K562 (cell line): ENCODE data around the gene IGF1R.

Experiments
- FOXA1 ChIP-seq: fragments of 450-650 bp; IDR thresholded peaks from 2 replicates; pipeline ENCODE4 v1.6.1; 2016; ENCODE audit warnings: mild to moderate bottlenecking, borderline replicate concordance
- FOXP1 ChIP-seq: sonication (generic); formaldehyde crosslinking; IDR thresholded peaks from 2 replicates; pipeline ENCODE4 v1.8.0; 2022; ENCODE audit warnings: mild to moderate bottlenecking, missing genetic modification reagents
- MAZ ChIP-seq, 2 experiments: fragments of 450-650 bp in 1 of 2; sonication (generic) in 1 of 2; formaldehyde crosslinking; IDR thresholded peaks in 1 of 2; conservative IDR thresholded peaks in 1 of 2; 2 replicates each; pipeline versions ENCODE4 v1.4.0 to v1.5.0; 2020; ENCODE audit warnings: mild to moderate bottlenecking in 1 of 2, missing genetic modification reagents in 1 of 2
- ZNF347 ChIP-seq: fragments of 450-650 bp; formaldehyde crosslinking; IDR thresholded peaks from 2 replicates; pipeline ENCODE4 v1.4.0; 2020; ENCODE audit warnings: low read depth, mild to moderate bottlenecking, moderate library complexity
- TF ChIP-seq, protein P1 (sequence below): fragments of 450-650 bp; IDR thresholded peaks from 2 replicates; pipeline ENCODE4 v1.6.1; 2018; ENCODE audit not compliant: partially characterized antibody
- TF ChIP-seq, protein P2 (sequence below): sonication (generic); formaldehyde crosslinking; IDR thresholded peaks from 2 replicates; pipeline ENCODE4 v1.8.1; 2023; ENCODE audit warnings: mild to moderate bottlenecking, missing genetic modification reagents

DNA sequence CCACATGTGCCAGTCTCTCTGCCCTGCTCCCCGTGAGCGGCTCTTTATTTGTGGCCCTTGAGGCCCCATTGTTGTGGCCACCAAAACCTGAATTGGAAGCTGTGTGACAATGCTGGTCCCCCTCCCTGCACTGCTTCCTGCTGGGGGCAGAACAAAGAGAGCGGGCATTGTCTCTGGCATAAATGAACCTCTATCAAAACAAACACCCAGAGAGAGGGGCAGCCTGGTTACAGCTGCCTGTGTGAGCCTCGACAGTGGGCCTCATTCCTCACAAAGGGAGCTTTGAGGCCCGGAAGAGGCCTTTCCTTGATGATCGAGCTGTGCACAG, 152.9 kb downstream of the IGF1R start:
- TF ChIP-seq, protein P1, sequence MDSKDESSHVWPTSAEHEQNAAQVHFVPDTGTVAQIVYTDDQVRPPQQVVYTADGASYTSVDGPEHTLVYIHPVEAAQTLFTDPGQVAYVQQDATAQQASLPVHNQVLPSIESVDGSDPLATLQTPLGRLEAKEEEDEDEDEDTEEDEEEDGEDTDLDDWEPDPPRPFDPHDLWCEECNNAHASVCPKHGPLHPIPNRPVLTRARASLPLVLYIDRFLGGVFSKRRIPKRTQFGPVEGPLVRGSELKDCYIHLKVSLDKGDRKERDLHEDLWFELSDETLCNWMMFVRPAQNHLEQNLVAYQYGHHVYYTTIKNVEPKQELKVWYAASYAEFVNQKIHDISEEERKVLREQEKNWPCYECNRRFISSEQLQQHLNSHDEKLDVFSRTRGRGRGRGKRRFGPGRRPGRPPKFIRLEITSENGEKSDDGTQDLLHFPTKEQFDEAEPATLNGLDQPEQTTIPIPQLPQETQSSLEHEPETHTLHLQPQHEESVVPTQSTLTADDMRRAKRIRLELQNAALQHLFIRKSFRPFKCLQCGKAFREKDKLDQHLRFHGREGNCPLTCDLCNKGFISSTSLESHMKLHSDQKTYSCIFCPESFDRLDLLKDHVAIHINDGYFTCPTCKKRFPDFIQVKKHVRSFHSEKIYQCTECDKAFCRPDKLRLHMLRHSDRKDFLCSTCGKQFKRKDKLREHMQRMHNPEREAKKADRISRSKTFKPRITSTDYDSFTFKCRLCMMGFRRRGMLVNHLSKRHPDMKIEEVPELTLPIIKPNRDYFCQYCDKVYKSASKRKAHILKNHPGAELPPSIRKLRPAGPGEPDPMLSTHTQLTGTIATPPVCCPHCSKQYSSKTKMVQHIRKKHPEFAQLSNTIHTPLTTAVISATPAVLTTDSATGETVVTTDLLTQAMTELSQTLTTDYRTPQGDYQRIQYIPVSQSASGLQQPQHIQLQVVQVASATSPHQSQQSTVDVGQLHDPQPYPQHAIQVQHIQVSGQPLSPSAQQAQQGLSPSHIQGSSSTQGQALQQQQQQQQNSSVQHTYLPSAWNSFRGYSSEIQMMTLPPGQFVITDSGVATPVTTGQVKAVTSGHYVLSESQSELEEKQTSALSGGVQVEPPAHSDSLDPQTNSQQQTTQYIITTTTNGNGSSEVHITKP = no peak
- TF ChIP-seq FOXA1 (no peak), MAZ (CRISPR knock-in tag; conservative IDR thresholded peaks at IDR 0.05 in 1 of 2, IDR thresholded peaks at IDR 0.05 in 1 of 2) (no peak), ZNF347 (CRISPR knock-in tag) (no peak), FOXP1 (no peak)
- TF ChIP-seq, protein P2, sequence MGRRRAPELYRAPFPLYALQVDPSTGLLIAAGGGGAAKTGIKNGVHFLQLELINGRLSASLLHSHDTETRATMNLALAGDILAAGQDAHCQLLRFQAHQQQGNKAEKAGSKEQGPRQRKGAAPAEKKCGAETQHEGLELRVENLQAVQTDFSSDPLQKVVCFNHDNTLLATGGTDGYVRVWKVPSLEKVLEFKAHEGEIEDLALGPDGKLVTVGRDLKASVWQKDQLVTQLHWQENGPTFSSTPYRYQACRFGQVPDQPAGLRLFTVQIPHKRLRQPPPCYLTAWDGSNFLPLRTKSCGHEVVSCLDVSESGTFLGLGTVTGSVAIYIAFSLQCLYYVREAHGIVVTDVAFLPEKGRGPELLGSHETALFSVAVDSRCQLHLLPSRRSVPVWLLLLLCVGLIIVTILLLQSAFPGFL (CRISPR knock-in tag) = no peak
